Endothelial cell of hepatic sinusoid (primary cell): ENCODE measurements around the gene TNFRSF1A.
"Not testable (repeated sequence)": the region's sequence is repeated elsewhere in the genome, so short reads cannot be mapped to it uniquely, and the experiment has no call there.

Experiments
- in situ Hi-C: cut with HindIII; loops from 2 replicates; pipeline ENCODE4 v1.10.0; 2017; ENCODE audit warnings: low sequenced_read_pairs

The TNFRSF1A gene

DNA sequence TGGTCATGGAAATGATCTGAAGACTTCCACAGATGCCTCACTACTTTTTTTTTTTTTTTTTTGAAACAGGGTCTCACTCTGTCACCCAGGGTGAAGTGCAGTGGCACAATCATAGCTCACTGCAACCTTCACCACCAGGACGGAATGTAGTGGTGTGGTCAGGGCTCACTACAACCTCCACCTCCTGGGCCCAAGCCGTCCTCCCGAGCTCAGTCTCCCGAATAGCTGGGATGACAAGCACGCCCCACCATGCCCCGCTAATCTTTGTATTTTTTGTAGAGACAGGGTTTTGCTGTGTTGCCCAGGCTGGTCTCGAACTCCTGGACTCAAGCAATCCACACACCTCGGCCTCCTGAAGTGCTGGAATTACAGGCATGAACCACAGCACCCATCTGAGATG lies 3.3 kb downstream of the TNFRSF1A start:
- in situ Hi-C loops, result not testable (repeated sequence)

- in situ Hi-C loops, result no loop called here
These were observed 3.9 kb downstream of the TNFRSF1A start for GRCh38 chr12:6337958-6338433.

GRCh38 chr12:6336889-6337853 lies 4.7 kb downstream of the TNFRSF1A start:
- in situ Hi-C loops, result no loop called here

GRCh38 chr12:6336079-6336888 lies 5.6 kb downstream of the TNFRSF1A start:
- in situ Hi-C loops, result no loop called here

- in situ Hi-C loops, result no loop called here
These were observed 6.3 kb downstream of the TNFRSF1A start for GRCh38 chr12:6335451-6336078.

GRCh38 chr12:6334940-6335450 lies 6.9 kb downstream of the TNFRSF1A start:
- in situ Hi-C loops, result no loop called here

DNA sequence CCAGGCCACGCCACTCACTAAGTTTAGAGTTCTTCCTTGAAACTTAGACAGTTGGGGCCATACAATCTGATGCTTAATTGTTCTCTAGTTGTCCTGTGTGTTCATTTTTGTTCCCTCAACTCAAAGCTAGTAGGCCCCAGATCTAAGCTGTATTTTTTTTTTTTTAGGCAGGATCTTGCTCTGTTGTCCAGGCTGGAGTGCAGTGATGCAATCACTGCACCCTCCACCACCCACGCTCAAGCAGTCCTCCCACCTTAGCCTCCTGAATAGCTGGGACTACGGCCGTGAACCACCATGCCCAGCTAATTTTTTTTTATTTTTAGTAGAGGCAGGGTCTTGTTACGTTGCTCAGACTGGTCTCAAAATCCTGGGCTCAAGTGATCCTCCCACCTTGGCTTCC lies 7.5 kb downstream of the TNFRSF1A start:
- in situ Hi-C loops, result no loop called here

- in situ Hi-C loops, result no loop called here
These were observed 8.3 kb downstream of the TNFRSF1A start for GRCh38 chr12:6333566-6333965.

DNA sequence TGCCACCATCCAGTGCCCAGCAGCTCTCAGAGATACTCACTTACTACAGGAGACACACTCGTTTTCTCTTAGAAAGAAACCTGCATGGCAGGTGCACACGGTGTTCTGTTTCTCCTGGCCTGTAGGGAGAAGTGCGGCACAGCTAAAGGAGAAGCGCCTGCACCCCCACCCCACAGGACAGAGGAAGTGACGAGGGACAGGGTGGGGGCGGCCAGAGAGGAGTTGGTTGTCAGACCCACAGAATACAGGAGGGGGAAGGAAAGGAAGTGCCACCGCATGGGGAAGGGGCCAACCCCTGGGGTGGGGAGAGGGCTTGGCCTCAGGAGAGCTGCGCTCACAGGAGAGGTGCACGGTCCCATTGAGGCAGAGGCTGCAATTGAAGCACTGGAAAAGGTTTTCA lies 8.8 kb downstream of the TNFRSF1A start:
- in situ Hi-C loops, result no loop called here

- in situ Hi-C loops, result no loop called here
These were observed 9.4 kb downstream of the TNFRSF1A start for GRCh38 chr12:6332459-6332858.

DNA sequence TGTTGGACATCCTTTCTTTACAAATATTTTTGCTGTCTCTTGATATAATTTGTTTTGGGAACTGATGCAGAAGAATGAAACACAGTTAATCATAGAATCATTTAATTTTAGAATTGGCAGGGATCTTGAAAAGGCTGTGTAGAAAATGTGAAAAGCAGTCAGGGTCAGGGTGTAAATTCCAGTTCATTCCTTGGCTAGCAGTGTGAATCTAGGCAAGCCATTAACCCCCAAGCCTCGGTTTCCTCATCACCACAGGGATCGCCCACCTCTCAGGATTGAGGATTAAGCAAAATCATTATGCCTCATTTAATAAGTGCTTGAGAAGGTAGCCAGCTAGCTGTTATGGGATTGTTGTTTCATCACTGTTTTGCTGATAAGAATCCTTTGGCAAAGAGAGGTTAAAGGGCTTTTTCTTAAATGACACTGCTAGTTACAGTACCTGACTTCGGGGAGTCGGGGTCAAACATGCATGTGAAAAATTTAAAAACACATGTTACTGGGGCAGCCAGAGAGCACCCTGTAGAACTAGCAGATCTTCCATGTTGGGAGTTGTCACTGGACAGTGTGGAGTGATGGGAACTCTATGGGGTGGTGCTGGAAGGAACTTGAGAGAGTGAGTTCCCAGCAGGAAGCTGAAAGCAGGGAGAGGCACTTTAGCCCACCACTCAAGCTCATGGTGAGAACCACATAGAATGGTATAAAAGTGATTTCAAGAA lies 10.7 kb downstream of the TNFRSF1A start:
- in situ Hi-C loops, result no loop called here

DNA sequence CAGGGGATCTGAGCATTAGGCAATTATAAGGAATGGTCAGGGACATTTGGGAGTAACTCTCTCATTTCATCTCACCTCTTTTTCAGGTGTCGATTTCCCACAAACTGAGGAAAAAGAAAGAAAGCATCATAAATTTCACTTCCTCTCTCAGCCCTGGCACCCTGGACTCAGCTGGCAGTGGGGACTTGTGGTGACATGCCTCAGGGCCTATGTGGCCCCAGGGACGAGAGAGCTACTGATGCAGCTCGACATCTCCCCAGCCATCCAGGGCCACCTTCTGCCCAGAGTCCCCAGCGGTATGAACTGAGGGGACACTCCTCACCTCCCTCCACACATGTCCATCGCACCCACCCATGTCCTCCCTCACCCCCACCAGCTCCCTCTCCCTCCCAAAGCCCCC lies 11.7 kb downstream of the TNFRSF1A start:
- in situ Hi-C loops, result no loop called here

DNA sequence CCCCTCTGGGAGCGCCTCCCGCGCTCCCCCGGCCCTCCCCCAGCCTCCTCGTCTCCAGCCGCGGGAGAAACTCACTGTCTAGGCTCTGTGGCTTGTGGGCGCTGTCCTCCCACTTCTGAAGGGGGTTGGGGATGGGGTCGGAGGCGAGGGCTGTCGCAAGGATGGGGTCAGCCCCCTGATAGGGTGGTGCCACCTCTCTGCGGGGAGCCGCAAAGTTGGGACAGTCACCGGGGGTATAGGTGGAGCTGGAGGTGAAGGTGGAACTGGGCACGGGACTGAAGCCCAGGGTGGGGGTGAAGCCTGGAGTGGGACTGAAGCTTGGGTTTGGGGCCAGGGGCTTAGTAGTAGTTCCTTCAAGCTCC lies 12.2 kb downstream of the TNFRSF1A start:
- in situ Hi-C loops, result loop anchor here (10.0 kb wide), 1 partner anchor 145 kb away; the partner anchor contains the start of gene VAMP1

- in situ Hi-C loops, result loop anchor here (10.0 kb wide), 1 partner anchor 146 kb away; the partner anchor contains the start of gene VAMP1
These were observed 12.8 kb downstream of the TNFRSF1A start for GRCh38 chr12:6328945-6329702.

DNA sequence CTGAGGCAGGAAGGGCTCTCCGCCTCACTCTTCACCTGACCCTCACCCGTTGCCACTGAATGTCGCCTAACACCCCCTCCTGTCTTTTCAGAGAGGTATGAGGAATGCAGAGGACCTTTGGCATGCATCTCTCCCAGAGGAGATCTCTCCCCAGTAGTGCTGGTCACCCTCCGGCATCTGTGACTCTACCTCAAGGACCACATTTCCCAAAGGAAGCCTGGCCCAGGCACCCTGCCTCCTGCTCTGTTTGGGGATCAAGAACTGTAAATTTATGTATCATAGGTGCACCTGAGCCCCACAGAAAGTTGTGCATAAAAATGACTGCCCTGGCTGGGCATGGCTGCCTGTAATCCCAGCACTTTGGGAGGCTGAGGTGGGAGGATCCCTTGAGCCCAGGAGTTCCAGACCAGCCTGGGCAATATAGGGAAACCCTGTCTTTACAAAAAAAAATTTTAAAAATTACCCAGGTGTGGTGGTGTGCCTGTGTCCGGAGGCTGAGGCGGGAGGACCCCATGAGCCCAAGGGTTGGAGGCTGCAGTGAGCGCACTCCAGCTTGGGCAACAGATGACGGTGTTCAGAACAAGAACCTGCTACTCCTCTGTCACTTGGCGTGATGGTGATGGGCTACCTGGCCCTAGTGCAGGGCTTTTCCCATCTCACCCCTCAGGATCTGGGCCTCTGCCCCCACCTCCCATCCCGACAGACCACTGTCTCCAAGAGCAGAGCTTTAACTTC lies 13.7 kb downstream of the TNFRSF1A start:
- in situ Hi-C loops, result loop anchor here (10.0 kb wide), 1 partner anchor 147 kb away; the partner anchor contains the start of gene VAMP1

- in situ Hi-C loops, result loop anchor here (10.0 kb wide), 1 partner anchor 147 kb away; the partner anchor contains the start of gene VAMP1
These were observed 14.4 kb downstream of the TNFRSF1A start for GRCh38 chr12:6327229-6328041.

DNA sequence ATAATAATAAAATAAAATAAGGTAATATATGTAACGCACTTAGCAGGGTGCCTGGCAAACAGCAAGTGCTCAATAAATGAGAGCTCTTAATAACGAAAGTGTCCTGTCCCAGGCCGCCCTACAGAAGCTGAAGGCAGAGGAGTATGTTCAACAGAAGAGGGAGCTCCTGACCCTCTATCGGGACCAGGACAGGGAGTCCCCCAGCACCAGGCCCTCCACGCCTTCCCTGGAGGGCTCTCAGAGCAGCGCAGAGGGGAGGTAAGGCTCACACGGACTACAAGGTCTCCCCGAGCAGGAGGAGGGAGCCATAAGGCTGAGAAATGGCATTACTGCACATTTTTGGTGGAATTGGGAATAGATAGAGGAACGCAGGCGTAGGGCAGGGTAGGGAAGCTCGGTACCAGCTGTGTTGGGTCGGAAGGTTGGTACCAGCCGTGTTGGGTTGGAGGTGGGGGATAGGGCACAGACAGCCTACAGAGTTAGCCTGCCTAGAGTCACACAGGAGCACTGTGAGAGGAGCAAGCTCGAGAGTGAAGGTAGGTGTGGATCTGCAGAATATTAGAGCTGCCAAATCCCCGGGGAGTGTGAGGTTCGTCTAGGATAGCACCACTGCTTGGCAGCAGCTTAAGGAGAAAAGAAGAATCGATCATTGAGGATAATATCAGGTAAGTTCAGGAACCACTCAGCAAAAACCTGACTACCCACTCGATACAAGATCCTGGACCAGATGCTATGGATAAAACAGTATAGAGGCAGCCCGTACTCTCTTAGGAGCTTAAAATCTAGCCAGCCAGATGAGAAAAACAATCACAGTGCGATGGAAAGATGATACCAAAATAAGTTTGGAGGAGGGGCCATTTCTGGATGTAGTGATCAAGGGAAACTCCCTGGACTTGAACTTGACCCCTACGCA lies 15.3 kb downstream of the TNFRSF1A start:
- in situ Hi-C loops, result loop anchor here (10.0 kb wide), 1 partner anchor 148 kb away; the partner anchor contains the start of gene VAMP1
